ENCODE results near the gene PARD3B.

The PARD3B gene

DNA sequence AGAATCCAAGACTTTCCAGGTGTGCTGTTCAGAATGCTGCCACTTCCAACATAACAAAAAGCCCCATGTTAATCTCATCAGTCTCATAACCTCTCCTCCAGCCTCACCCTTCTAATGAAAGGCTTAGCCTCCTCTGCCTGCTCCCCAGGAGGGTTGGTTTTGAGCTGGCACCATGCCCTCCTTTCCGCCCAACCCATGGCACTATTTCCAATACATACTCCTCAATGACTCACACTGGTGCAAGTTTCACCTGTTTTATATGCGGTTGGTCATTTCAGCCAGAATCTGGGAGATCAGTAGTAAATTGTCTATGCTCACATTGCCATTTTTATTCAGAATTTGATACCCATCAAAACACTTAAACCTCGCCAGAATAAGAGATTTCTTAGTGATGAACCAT is 979.4 kb downstream of the PARD3B start:
- no peak for DNase-seq (ENCODE audit: low read depth in 1 of 2, low spot score in 1 of 2)
- in situ Hi-C loops (cut with HindIII; ENCODE audit: low pct_unique_long_range_greater_than_20kb, low sequenced_read_pairs), result no loop called here
- TF ChIP-seq JUND (IDR thresholded peaks at IDR 0.05; ENCODE audit: low read depth), result no peak

GRCh38 chr2:205527801-205528200 is 982.5 kb downstream of the PARD3B start:
- no peak for DNase-seq (ENCODE audit: low read depth in 1 of 2, low spot score in 1 of 2)
- in situ Hi-C loops (cut with HindIII; ENCODE audit: low pct_unique_long_range_greater_than_20kb, low sequenced_read_pairs), result no loop called here
- TF ChIP-seq JUND (IDR thresholded peaks at IDR 0.05; ENCODE audit: low read depth), result no peak

DNA sequence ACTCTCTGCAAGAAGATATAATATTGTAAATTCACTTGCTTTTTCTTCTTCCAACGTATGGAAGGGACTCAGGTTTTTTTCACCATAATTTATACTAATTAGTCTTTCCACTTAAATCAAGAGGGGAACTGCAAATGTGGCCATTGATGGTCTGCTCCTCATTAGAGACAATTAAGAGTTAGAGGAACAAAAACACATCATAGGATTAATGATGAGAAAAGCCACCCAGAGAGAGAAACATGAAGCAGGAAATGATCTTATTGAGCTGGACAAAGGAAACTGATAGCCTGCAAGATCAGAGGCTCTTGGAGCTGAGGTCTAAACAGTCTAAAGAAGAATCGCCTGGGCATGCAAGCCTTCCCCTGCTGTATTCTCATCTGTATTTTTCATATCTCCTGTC is 985.8 kb downstream of the PARD3B start:
- no peak for TF ChIP-seq JUND (IDR thresholded peaks at IDR 0.05; ENCODE audit: low read depth)
- in situ Hi-C loops (cut with HindIII; ENCODE audit: low pct_unique_long_range_greater_than_20kb, low sequenced_read_pairs), result no loop called here
- DNase-seq (ENCODE audit: low read depth in 1 of 2, low spot score in 1 of 2), result no peak

GRCh38 chr2:205531489-205532148 is 986.3 kb downstream of the PARD3B start:
- no peak for TF ChIP-seq JUND (IDR thresholded peaks at IDR 0.05; ENCODE audit: low read depth)
- no peak for DNase-seq (ENCODE audit: low read depth in 1 of 2, low spot score in 1 of 2)
- in situ Hi-C loops (cut with HindIII; ENCODE audit: low pct_unique_long_range_greater_than_20kb, low sequenced_read_pairs), result no loop called here

GRCh38 chr2:205535001-205535400 is 989.7 kb downstream of the PARD3B start:
- in situ Hi-C loops (cut with HindIII; ENCODE audit: low pct_unique_long_range_greater_than_20kb, low sequenced_read_pairs), result no loop called here
- TF ChIP-seq JUND (IDR thresholded peaks at IDR 0.05; ENCODE audit: low read depth), result no peak
- no peak for DNase-seq (ENCODE audit: low read depth in 1 of 2, low spot score in 1 of 2)

- TF ChIP-seq JUND (IDR thresholded peaks at IDR 0.05; ENCODE audit: low read depth), result no peak
- DNase-seq (ENCODE audit: low read depth in 1 of 2, low spot score in 1 of 2), result no peak
- in situ Hi-C loops (cut with HindIII; ENCODE audit: low pct_unique_long_range_greater_than_20kb, low sequenced_read_pairs), result no loop called here
Measured at GRCh38 chr2:205539603-205540002, 994.3 kb downstream of the PARD3B start.

DNA sequence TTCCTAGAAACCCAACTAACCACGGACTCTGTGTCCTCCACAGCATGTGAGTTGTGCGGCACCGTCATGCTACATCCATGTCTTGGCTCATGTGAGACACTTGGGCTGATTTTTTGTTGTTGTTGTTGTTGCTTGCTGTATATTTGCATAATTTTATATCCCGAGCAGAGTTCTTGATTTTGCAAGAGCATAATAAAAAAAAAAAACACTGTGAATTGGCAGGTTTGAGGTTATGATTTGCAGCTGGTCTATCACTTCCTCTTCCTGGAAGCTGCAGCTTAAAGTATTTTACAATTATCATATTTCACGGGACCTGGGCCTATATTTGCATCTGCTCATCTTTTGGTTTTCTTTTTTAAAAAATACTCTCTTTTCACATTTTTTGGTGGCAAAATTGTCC is 994.8 kb downstream of the PARD3B start:
- in situ Hi-C loops (cut with HindIII; ENCODE audit: low pct_unique_long_range_greater_than_20kb, low sequenced_read_pairs), result no loop called here
- no peak for DNase-seq (ENCODE audit: low read depth in 1 of 2, low spot score in 1 of 2)
- TF ChIP-seq JUND (IDR thresholded peaks at IDR 0.05; ENCODE audit: low read depth), result no peak

GRCh38 chr2:205543262-205543843 is 998.1 kb downstream of the PARD3B start:
- in situ Hi-C loops (cut with HindIII; ENCODE audit: low pct_unique_long_range_greater_than_20kb, low sequenced_read_pairs), result no loop called here
- TF ChIP-seq JUND (IDR thresholded peaks at IDR 0.05; ENCODE audit: low read depth), result no peak
- DNase-seq (ENCODE audit: low read depth in 1 of 2, low spot score in 1 of 2), result no peak

DNA sequence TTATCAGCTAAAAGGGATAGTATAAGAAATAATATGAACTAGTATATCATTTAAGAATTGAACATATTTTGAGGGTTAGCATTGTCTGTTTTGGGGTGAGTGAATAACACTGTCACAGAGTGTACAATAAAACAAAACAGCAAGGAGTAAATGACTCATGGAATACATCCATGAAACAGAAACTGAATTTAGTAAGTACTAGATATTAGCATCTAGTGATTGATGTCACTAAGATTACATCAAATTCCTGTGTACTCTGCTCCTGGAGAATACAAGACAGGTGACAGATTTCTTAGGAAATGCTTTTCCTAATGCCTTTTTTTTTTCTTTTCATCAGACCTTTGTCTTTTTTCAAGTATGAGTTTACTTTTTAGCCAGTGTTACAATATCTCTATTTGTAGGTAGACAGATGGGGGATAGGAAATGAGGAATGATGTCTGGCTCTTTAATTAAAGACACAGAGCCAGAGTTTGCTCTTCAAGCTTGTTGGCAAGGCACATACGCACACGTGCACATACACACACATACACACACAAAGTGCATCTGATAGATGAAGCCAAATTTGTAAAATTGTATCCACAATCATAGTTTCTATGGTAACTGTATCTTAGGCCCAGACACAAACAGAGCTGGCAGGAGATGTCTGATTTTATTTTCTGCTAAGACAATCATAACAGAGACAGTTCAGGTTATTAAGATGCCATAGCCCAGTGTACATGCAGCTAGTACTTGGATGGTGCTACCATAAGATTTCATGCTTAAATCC is 998.8 kb downstream of the PARD3B start:
- no peak for TF ChIP-seq JUND (IDR thresholded peaks at IDR 0.05; ENCODE audit: low read depth)
- DNase-seq (ENCODE audit: low read depth in 1 of 2, low spot score in 1 of 2), result no peak
- in situ Hi-C loops (cut with HindIII; ENCODE audit: low pct_unique_long_range_greater_than_20kb, low sequenced_read_pairs), result no loop called here

GRCh38 chr2:205545971-205546816 is 1000.9 kb downstream of the PARD3B start:
- in situ Hi-C loops (cut with HindIII; ENCODE audit: low pct_unique_long_range_greater_than_20kb, low sequenced_read_pairs), result no loop called here
- DNase-seq (ENCODE audit: low read depth in 1 of 2, low spot score in 1 of 2), result no peak
- TF ChIP-seq JUND (IDR thresholded peaks at IDR 0.05; ENCODE audit: low read depth), result no peak

DNA sequence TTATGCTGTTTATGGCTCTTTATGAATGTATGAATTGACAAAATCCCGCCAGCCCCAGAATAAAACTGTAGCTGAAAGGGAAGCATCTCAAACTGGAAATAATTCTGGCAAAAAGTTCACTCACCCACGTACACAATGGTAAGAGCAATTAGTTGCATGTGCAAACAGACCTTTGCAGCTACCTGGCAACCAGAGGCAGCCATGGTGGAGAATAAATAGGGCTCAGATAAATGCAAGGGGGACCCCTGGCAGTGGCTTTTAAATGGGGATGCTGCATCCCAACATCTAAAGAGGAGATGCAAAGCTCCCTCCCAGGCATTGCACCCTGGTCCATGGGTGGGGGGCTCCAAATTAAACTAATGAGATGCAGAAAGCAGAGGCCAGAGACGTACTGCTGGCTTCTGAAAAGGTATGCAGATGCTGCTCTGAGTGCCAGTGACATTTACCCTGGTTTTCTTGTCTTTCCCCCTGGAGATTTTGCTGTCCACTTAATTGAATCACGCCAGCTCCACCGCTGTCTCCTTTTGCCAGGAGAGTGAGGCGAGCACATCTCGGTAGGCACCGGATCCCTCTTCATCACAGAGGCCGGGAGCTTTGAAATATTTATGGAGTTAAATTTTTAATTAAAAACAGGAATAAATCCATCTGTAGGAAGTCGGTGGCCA is 1010.4 kb downstream of the PARD3B start:
- TF ChIP-seq JUND (IDR thresholded peaks at IDR 0.05; ENCODE audit: low read depth), result no peak
- in situ Hi-C loops (cut with HindIII; ENCODE audit: low pct_unique_long_range_greater_than_20kb, low sequenced_read_pairs), result no loop called here
- DNase-seq (ENCODE audit: low read depth in 1 of 2, low spot score in 1 of 2), result no peak

- in situ Hi-C loops (cut with HindIII; ENCODE audit: low pct_unique_long_range_greater_than_20kb, low sequenced_read_pairs), result no loop called here
- DNase-seq (ENCODE audit: low read depth in 1 of 2, low spot score in 1 of 2), result no peak
- TF ChIP-seq JUND (IDR thresholded peaks at IDR 0.05; ENCODE audit: low read depth), result no peak
Measured at GRCh38 chr2:205556357-205556756, 1011.1 kb downstream of the PARD3B start.
